ENCODE measurements around the gene CTDP1.

CTDP1 gene

DNA sequence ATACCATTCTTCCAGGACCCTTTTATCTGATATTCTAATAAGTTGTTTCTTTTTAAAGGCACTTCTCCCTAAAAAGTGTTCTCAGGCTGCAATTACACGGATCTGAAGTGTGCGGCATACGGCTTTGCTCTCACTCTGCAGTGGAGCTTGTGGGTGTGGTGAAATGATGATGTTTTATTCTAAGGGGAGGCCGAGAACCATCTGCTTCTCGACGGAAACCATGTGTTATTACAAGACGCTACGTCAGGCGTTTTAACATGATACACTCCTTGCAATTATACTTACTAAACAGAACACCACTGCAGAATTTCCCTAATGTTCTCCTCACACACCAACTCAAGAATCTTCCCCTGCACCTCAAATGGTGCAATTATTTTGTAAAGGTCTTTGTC lies 34.9 kb upstream of the CTDP1 start:
- no peak for DNase-seq (ENCODE audit: low spot score)

DNA sequence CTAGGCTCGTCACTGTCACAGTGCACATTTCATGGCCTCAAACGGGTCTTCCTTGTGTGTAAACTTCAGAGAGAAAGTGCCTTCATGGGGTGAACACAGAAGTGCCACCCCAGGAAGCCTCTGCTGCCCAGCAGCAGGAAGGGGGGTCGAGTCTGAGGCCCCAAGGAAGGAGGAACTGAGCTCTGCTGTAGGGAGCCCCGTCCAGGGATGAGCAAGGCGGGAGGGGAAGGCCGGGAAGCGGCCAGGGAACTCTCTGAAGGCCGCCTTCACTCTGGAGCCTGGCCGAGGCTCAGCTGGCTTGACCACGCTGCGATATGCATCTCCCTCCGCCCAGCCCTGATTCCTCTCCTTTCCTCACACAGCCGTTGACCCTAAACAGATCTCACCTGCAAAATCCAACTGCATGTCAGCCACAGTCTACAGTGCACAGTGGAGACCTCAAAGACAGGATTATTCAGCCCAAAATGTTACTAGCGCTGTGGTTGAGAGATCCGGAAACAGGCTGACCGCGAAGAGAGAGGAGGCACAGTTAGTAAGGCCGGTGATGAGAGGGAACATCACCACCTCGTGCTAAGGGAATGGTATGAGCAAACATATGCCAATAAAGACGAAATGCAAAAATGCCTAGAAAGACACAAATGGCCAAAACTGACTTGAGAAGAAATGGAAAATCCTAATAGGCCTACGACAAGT lies 34.2 kb upstream of the CTDP1 start:
- DNase-seq (ENCODE audit: low spot score): no peak

DNA sequence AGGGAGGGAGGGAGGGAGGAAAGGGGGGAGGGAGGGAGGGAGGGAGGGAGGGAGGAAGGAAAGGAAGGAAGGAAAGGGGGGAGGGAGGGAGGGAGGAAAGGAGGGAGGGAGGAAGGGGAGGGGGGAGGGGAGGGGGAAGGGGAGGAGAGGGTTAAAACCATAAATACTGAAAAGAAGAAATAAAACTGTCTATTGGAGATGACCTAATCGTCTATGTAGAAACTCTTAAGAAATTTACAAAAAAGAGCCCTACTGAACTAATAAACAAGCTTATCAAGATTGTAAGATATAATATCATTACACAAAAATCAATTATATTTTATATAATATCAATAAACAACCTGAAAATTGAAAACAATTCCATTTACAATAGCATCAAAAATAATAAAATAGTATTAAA lies 32.3 kb upstream of the CTDP1 start:
- DNase-seq (ENCODE audit: low spot score): no peak

DNA sequence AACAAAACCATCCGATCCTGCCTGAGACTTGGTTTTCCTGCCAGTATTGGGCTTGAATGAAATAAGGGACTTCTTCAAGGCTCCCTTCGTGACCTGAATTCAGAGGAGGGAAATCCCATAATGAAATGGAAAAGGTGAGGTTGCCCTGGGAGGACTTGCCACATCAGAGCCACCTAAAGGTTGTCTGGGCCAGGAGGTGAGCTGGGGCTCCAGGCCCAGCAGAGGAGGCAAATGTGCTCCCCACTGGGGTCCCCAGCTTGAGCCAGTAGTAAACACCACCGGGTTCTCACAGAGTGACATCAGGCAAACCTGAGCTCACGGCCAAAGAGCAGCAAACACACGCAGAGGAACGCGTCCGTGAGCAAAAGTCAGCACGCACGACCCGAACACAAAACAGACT lies 28.6 kb upstream of the CTDP1 start:
- no peak for DNase-seq (ENCODE audit: low spot score)

DNA sequence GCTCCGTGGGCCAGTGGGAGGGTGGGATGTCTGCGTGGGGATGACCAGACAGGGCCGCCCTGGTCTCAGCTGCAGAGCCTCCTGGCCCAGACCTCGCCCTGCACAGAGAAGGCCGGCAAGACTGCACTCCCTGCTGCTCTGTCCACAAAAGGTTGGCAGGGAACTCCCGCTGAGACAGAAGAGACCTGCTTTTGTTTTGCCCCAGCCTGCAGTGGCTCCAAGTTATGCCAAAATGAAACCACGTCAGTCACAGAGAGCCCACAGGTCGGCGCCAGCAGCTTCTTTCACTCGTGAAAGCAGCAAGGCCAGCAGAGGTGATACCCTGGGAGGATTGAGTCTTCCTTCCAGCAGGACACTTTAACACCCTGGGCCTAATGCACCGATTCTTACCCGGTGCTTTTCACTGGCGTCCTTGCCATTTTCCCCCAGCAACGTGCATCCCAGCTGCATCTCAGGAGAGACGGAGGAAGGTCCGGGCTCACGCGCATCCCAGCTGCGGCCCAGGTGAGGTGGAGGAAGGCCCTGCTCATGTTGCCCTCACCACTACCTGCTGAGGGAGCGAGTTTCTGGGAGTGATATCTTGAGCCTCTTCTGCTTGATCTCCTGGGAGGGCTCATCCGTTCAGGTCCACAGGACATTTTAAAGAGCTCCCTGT lies 22.1 kb upstream of the CTDP1 start:
- DNase-seq (ENCODE audit: low spot score): no peak

DNA sequence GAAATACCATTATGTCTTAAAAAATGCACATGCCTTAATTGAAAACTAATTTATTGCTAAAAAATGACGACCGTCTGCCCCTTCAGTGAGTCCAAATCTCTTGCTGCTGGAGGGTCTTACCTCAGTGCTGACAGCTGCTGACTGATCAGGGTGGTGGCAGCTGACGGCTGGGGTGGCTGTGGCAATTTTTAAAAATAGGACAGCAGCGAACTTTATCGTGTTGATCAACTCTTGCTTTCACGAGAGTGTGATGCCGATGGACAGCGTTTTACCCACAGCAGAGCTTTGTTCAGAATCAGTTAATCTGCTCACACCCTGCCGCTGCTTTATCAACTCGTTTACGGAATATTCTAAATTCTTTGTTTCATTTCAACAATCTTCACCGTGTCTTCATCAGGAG lies 21.2 kb upstream of the CTDP1 start:
- DNase-seq (ENCODE audit: low spot score): no peak

DNA sequence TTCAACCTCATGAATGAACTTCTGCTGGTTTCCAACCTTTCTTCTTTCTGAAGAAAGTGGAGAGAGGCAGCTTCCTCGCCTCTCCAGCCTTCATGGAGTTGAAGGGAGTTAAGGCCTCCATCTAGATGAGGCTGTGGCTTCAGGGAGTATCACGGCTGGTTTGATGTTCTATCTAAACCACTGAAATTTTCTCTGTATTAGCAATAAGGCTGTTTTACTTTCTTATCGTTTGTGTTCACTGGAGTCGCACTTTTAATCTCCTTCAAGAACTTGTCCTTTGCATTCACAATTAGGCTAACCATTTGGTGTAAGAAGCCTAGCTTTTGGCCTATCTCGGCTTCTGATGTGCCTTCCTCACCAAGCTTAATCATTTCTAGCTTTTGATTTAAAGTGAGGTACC lies 19.9 kb upstream of the CTDP1 start:
- no peak for DNase-seq (ENCODE audit: low spot score)

DNA sequence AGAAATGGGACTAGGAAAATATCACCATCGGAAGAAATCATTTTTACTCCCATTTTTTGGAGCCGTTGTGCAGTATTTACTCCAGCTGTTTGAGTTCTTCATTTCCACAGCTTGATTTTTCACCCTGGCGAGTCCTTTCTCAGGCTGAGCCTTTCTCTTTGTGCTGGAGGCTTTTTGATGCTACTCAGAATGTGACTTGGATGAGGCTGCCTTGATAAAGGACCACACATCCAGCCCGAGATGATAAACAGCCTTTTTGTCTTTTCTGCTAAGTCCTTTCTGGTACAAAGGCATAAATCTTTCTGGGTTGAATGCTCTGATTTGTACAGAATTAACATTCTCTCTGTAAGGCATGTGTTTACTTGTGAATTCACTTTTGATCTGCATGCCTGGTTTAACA lies 17.6 kb upstream of the CTDP1 start:
- DNase-seq (ENCODE audit: low spot score): no peak

DNA sequence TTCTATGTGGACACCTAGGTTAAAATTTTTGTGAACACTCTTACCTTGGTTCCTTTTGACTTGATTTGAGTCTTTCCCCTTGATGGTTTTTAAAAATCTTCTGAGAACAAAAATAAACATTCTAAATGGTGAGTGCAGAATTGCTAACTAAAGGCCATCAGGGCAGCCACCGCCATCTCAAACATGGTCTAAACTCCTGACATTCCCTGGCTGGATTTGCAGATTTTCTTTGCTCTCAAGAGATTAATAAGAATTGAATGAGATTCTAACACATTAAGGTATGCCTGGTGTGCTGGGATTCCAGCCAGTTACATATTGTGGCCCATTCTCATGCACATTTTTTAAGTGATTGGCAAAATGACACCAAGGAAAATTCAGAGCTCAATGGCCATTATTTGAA lies 17.2 kb upstream of the CTDP1 start:
- DNase-seq (ENCODE audit: low spot score): no peak

DNA sequence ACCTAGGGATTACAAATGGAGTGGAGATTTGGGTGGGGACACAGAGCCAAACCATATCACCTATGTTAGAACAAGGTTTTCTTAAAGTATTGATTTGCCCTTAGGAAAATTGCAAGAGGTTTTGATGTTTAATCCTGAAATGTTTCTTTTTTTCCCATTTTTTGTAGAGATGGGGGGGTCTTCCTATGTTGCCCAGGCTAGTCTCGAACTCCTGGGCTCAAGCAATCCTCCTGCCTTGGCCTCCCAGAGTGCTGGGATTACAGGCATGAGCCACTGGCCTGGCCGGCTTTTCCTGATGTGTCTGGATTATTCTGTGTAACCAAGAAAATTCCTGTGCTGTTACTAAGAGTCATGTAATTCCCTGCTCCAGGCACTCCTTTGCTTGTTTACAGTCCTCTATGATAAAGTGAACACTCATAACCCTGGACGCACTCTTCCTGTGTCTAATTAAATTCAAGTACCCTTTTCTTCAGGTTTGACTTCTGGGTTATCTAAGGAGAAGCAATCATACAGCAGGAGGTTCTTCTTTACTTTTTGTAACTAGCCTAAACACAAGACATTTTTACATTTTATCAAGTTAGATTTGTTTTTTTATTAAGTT lies 15.0 kb upstream of the CTDP1 start:
- no peak for DNase-seq (ENCODE audit: low spot score)

DNA sequence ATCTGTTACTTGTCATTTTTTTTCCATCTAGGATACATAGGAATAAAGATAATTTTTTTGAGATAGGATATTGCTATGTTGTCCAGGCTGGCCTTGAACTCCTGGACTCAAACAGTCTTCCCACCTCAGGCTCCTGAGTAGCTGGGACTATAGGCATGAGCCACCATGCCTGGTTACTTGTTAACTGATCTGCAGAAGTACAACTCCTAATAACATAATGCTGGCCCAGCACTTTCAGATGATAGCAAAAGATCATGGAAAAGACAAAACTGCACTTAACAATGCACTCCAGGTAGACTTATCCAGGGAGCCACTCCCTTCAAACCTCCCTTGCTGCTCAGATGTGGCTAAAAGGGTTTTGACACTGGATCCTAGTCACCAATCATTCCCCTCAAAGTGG lies 11.4 kb upstream of the CTDP1 start:
- DNase-seq (ENCODE audit: low spot score): no peak

DNA sequence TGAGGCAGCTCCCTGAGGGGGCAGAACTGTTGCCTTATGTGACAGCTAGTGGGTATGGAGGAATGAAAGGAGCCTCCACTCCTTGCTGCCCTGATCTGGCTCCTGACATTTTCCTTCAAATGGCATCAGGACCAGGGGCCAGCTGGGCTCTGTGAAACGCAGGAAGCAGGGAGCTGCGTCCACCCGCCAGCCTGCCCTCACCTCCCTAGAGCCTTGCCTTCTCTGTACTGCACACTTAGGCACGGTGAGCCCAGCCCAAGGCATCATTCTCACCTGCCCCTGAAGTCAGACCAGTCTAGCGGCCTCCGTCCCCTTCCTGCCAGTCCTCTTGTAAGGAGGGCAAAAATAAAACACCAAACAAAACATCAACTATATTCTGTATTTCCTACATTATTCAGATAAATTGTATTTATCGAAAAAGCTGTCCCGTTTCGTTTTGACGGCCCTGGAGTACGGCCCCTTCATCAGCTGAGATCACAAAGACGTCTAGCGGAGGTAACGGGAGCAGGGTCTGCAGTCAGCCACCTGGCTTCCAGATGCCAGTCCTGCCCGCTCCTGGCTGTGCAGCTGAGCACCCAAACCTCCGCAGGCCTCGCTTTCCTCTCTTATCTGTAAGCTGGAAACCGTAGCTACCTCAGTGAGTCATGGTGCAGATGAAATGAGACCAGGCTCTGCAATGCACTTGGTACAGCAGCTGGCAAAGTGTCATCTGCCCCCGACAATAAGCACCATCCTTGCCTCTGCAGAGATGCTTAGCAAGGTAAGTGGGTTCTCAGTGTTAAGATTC lies 6.9 kb upstream of the CTDP1 start:
- no peak for DNase-seq (ENCODE audit: low spot score)

DNA sequence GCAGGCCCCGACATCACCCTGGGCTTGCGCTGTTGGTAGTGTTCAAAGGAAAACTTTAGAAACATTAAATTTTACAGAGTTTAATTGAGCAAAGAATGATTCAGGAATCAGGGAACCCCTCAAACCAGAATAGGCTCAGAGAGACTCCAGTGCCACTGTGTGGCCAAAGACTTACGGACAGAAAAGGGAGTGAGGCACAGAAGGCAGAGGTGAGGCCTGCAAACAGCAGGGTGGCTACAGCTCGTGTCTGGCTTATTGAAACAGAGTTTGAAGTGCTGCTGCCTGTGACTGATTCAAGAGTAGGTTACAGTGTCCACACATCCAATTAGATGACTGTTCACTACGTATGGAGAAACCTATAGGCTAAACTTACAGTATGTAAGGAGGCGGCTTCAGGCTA lies 2.4 kb upstream of the CTDP1 start:
- DNase-seq (ENCODE audit: low spot score): no peak

DNA sequence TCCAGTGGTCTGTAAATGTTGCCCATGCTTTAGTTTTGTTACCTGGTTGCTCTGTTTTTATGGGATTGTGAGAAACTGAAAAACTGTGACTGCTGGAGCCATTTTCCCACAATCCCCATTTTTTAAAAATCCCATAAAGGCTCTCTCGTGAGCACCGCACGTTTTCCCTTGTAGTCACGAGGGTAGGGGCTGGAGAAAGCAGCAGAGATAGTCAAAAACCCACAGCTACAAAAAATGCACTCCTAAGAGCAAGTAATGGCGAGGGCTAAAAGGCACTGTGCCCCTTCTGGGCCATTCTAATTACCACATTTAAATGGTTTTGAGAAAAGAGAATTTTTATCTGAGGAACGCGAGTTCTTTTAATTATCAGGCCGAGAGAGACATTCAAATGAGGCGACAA lies 1.8 kb upstream of the CTDP1 start:
- no peak for DNase-seq (ENCODE audit: low spot score)

DNA sequence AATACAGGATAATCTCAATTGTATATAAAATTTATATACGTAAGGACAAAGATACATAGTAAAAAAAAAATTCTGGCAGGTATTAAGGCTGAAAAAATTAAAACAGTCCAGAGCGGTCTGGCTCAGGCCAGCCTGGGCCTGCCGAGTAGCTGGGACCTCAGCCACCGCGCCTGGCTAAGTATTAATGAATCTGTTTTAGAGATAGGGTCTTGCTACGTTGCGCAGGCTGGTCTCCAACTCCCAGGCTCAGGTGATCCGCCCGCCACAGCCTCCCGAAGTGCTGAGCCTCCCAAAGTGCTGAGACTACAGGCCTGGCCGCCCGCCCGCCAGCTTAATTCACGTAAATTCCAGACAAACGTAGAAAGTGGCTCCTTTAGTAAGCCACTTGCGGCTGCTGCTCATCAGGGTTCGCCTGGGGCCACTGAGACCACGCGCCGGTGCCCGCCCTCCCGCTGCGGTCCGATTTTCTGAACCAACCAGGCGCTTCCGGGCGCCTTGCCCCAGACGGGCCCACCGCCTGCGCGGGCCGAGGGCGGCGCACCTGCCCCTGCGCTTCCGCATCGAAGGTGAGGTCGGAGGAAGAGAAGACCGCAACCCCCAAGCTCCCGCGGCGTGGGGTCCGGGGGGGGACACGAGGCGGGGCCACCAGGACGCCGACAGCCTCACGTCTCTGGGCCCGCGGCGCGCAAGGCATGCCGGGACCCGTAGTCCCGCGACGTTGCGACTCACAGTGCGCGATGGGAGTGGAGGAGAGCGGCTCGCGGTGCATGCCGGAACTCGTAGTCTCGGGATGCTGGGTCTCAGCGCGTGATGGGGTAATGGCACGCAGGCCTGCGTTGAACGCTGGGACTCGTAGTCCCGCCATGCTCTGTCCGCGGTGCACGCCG lies 695 bp upstream of the CTDP1 start:
- peak; percentile 98 for DNase-seq (ENCODE audit: low spot score)

DNA sequence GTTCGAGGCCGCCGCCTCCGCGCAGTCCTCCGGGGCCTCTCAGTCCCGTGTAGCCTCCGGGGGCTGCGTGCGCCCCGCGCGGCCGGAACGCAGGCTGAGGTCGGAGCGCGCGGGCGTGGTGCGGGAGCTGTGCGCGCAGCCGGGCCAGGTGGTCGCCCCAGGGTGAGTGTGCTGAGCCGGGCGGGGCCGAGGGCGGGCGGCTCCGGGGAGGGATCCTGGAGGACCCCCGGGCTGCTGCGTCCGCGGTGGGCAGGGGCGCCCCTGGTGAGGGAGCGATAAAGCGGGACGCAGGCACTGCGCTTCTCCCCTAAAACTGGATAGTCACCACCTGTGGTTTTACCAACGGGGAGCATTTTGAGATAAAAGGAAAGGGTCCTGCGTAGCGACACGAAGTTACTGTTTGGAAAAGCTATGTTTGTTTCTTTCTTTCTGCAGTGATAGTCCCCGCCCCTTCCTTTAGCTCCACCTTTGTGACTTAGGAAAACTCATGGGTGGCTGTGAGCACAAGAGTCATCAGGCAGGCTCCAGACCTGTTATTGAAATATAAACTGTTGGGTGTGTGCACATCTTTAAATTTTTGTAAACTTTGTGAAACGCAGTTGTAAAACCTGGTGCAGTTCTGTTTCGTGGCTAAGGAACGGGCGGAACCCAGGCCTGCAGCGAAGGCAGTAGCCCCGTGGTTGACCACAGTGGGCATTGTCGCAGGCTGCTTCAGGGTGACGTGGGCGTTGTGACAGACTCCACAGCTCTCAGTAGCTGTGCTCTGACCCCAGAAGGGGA lies 687 bp downstream of the CTDP1 start:
- DNase-seq (ENCODE audit: low spot score): peak; percentile 46

DNA sequence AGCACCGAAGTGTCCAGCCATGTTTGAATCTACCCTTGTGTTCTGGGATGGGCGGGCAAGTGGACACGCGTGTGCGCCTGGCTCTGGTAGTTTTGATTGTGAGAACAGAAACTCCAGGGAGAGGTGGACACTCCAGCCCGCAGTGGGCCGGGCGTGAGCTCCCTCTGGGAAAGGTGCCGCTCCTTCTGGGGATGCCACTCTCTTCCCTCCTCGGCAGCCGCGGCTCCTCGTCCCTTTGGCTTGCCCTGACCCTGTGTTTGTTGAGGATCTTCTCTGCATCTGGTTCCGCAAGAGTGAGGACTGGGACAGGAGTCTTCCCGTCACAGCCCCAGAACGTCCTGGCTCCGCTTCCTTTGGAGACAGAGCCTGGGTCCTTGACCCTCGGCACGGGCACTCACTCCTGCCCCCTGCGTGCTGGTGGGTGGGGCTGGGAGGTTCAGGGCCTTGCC lies 1.3 kb downstream of the CTDP1 start:
- no peak for DNase-seq (ENCODE audit: low spot score)

DNA sequence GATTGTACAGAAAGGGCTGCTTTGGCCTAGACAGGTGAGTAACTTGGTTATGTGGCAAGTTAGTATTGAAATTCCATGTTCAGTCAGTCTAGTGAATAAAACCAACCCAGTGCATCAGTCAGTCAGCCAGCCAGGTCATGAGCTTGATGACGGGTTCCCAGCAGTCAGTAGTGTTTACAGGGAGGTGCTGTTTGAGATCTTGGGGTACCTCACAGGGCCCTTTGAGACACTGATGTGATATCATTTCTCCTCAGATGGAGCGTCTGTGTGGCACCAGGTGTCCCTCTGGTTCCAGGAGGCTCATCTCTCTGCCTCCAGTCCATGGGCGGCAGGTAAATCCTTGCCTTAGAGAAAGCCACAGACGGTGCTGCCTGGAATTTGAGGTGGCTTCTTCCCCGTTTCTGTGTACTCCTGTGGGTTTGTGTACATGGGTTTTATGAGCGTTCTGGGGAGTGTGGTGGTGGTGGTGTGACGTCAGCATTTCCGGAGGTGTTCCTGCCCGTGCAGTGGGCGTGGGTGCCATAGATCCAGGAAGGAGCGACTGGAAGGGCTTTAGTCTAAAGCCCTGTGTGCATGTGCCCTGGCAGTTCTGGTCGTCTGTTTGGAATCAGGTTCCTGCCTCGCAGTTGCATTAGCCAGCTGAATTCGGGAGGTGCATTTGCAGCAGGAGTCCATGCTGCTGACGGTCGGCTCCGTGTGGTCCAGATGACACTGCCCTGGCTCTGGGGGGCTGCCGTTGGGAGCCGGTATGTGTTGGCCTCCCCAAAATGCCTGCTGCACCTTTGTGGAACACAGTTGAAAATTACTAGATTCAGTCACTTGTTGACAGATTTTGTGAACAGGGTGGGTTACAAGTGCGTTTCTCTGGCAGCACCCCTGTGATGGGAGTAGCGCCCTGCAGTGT lies 2.1 kb downstream of the CTDP1 start:
- no peak for DNase-seq (ENCODE audit: low spot score)

DNA sequence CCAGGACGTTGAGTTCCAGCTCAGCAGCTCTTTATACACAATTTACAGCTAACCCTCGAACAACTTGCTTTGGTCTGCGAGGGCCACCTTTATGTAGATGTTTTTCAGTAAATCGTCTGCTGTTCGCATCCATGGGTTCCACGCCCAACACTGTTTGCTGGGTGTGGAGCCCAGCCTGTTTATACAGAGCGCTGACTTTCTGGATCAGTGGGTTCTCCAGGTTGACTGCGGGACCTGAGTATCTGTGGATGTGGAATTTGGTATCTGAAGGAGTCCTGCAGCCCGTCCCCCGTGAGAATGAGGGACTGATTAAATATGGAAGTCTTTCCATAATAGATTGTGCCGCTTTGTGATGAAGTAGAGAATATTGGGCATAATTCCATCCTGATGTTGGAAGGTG lies 2.9 kb downstream of the CTDP1 start:
- DNase-seq (ENCODE audit: low spot score): no peak

All from LoVo (cell line).